Natural killer cell (primary cell): Measurements from ENCODE around the gene PTPRR. TPM values are rescaled to one million over a fixed set of nuclear protein-coding genes. Genes with fewer than 3 reads are reported as not detected.

Experiments
- ATAC-seq, 3 donors: fragments of 150-1000 bp in 2 of 3; fragments of 200-7000 bp in 1 of 3; cut with Tn5 transposase; 1 replicate in 1 of 3; 2 replicates in 2 of 3; pipeline ENCODE4 v1.10.0; 2021; ENCODE audit warnings: mild to moderate bottlenecking in 2 of 3, moderate library complexity in 2 of 3
- DNase-seq, 2 donors: peaks; one replicate each; pipeline versions ENCODE4 v3.0.0 to v3.0.0-alpha.2; 2013 to 2021; ENCODE audit warnings: mixed read lengths in 1 of 2
- H3K27ac ChIP-seq: one replicate; pipeline ENCODE4 v1.5.1; 2013; ENCODE audit warnings: mild to moderate bottlenecking, low read length
- H3K27me3 ChIP-seq: one replicate; pipeline ENCODE4 v1.6.1; 2013; ENCODE audit warnings: low read length; ENCODE audit not compliant: control insufficient read depth, insufficient read depth
- H3K36me3 ChIP-seq: one replicate; pipeline ENCODE4 v1.6.1; 2013; ENCODE audit warnings: low read length; ENCODE audit not compliant: control insufficient read depth, insufficient read depth
- H3K4me1 ChIP-seq: one replicate; pipeline ENCODE4 v1.6.1; 2013; ENCODE audit warnings: low read length; ENCODE audit not compliant: control insufficient read depth, insufficient read depth
- H3K4me3 ChIP-seq: one replicate; pipeline ENCODE4 v1.5.1; 2013; ENCODE audit warnings: low read length
- H3K9me3 ChIP-seq: one replicate; pipeline ENCODE4 v1.6.1; 2013; ENCODE audit warnings: low read length; ENCODE audit not compliant: control insufficient read depth, insufficient read depth
- H3K27ac Mint-ChIP-seq, 2 donors: one replicate each; pipeline ENCODE4 v1.8.0; 2022; ENCODE audit warnings: mild to moderate bottlenecking in 2 of 2, mixed read lengths in 2 of 2, moderate library complexity in 1 of 2
- H3K27me3 Mint-ChIP-seq, 2 donors: one replicate each; pipeline ENCODE4 v1.8.0; 2022; ENCODE audit warnings: low read depth in 2 of 2, mixed read lengths in 2 of 2
- H3K36me3 Mint-ChIP-seq: one replicate; pipeline ENCODE4 v1.8.0; 2022; ENCODE audit warnings: mixed read lengths
- H3K4me1 Mint-ChIP-seq, 2 donors: one replicate each; pipeline ENCODE4 v1.8.0; 2022; ENCODE audit warnings: mixed read lengths in 2 of 2
- H3K4me3 Mint-ChIP-seq: one replicate; pipeline ENCODE4 v1.8.0; 2022; ENCODE audit warnings: mild to moderate bottlenecking, moderate library complexity, mixed read lengths
- H3K9me3 Mint-ChIP-seq, 2 donors: one replicate each; pipeline ENCODE4 v1.8.0; 2022; ENCODE audit warnings: mixed read lengths in 2 of 2
- WGBS: methylation state at CpG from one replicate; pipeline ENCODE4 v1.1.7; 2013; ENCODE audit warnings: missing lambda C conversion rate; ENCODE audit not compliant: insufficient coverage; 5-methylcytosine and 5-hydroxymethylcytosine counted together
- intact Hi-C: fragments of 100-400 bp; cut with micrococcal nuclease; formaldehyde crosslinking; loops from one replicate; pipeline ENCODE4 v1.14.2; 2022
- total RNA-seq, 4 donors: library from RNA; stranded (reverse); fragments of 120-200 nt in 1 of 4; gene quantifications; one replicate each; pipeline versions ENCODE4 v1.2.3 to v1.2.4, GENCODE V29; 2013 to 2022
- TF ChIP-seq, protein P1 (sequence below): fragments of 200-600 bp; IDR thresholded peaks from one replicate; pipeline ENCODE4 v1.8.0; 2022; ENCODE audit warnings: antibody characterized with exemption

Gene PTPRR
- total RNA-seq, 3 donors from 2014 or later (not counting 1 experiment from before 2014, with no cell fraction given) = 0.91 to 1.3 TPM; not detected in 1

DNA sequence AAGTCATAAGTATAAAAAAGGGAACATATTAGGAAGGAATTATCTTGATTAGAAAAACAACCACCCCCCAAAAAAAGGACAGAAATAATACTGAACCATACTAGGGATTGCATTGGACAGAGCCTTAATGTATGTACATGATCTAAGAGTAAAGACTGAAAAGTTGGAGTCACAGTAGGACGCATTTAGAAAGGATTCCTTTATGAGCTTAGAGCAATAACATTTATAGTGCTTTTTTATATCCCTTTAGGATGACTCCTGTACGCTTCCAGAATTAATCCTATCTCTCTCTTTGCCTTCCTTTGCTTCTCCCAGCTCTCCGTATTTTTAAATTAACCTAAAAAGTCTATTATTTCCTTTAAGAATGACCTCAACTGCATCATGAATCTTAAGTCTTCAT lies 75.3 kb downstream of the PTPRR start:
- H3K27ac Mint-ChIP-seq = no peak overlapping the region
- Histone ChIP-seq H3K36me3 (no peaks in the 10 kb centered on the region), H3K9me3 (no peaks in the 10 kb centered on the region), H3K4me1 (no peaks in the 10 kb centered on the region), H3K27ac (no peak overlapping the region), H3K4me3 (no peak overlapping the region), H3K27me3 (no peaks in the 10 kb centered on the region)
- H3K36me3 Mint-ChIP-seq = no peaks in the 10 kb centered on the region
- H3K27me3 Mint-ChIP-seq = no peaks in the 10 kb centered on the region
- no peak overlapping the region for H3K4me3 Mint-ChIP-seq
- peaks cover 0 to 2% of the 10 kb centered on the region in 2 donors for H3K9me3 Mint-ChIP-seq
- intact Hi-C loops = no loop called here
- WGBS = 89% methylated on average over 3 of the region's 3 CpGs
- no peaks in the 10 kb centered on the region for H3K4me1 Mint-ChIP-seq
- ATAC-seq = no peak
- TF ChIP-seq, protein P1, sequence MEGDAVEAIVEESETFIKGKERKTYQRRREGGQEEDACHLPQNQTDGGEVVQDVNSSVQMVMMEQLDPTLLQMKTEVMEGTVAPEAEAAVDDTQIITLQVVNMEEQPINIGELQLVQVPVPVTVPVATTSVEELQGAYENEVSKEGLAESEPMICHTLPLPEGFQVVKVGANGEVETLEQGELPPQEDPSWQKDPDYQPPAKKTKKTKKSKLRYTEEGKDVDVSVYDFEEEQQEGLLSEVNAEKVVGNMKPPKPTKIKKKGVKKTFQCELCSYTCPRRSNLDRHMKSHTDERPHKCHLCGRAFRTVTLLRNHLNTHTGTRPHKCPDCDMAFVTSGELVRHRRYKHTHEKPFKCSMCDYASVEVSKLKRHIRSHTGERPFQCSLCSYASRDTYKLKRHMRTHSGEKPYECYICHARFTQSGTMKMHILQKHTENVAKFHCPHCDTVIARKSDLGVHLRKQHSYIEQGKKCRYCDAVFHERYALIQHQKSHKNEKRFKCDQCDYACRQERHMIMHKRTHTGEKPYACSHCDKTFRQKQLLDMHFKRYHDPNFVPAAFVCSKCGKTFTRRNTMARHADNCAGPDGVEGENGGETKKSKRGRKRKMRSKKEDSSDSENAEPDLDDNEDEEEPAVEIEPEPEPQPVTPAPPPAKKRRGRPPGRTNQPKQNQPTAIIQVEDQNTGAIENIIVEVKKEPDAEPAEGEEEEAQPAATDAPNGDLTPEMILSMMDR = no peak
- DNase-seq = no peak

DNA sequence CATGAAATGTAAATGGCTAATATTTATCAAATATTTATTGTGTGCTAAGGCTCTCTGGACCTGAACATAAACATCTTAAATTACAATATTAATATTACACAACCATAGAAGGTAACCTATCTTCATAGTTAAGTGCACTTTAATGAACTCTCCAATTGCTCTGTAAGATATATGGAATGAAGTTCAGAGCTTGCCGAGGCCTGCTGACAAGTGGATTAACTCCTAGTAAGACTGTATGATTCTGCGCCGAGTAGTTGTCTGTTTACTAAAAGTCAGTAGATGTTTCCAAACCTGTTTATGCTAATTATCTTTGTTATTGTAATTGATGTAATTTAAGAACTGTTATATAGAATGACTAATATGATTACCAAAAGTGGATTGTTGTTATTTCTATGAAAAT lies 77.2 kb downstream of the PTPRR start:
- Histone ChIP-seq H3K4me1 (no peaks in the 10 kb centered on the region), H3K36me3 (no peaks in the 10 kb centered on the region), H3K9me3 (no peaks in the 10 kb centered on the region), H3K4me3 (no peak overlapping the region), H3K27ac (no peak overlapping the region), H3K27me3 (no peaks in the 10 kb centered on the region)
- ATAC-seq (no peak), DNase-seq (no peak)
- Mint-ChIP-seq H3K27ac (no peak overlapping the region), H3K4me1 (no peaks in the 10 kb centered on the region), H3K36me3 (no peaks in the 10 kb centered on the region), H3K4me3 (no peak overlapping the region), H3K27me3 (no peaks in the 10 kb centered on the region), H3K9me3 (peaks cover 0 to 3% of the 10 kb centered on the region in 2 donors)
- TF ChIP-seq, protein P1 = no peak
- 94% methylated on average over 3 of the region's 3 CpGs for WGBS
- intact Hi-C loops = no loop called here

DNA sequence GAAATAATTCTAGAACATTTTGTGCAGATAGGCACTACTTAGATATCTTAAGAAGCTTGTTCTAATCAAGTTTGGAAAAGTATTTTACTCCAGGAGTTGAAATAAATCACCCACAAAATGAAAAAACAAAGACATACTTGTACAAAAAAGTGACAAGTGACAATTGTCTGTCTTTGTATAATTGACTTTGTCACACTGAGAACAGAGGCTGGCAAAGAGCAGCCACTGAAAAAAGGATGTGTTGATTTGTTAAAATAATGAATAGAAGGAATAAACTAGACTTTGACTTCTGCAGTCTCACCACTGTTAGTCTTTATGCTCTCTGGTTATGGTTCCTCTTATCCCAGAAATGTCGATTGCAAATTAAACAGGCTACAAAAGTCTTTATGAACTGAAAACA lies 77.6 kb downstream of the PTPRR start:
- no peaks in the 10 kb centered on the region for H3K27me3 ChIP-seq
- DNase-seq (no peak), ATAC-seq (no peak)
- Mint-ChIP-seq H3K4me1 (no peaks in the 10 kb centered on the region), H3K9me3 (peaks cover 0 to 3% of the 10 kb centered on the region in 2 donors), H3K27ac (no peak overlapping the region), H3K27me3 (no peaks in the 10 kb centered on the region), H3K4me3 (no peak overlapping the region), H3K36me3 (no peaks in the 10 kb centered on the region)
- TF ChIP-seq, protein P1 = no peak
- H3K4me3 ChIP-seq = no peak overlapping the region
- no peaks in the 10 kb centered on the region for H3K36me3 ChIP-seq
- no peaks in the 10 kb centered on the region for H3K9me3 ChIP-seq
- no CpG with 5 or more reads among the region's 1 CpG for WGBS
- intact Hi-C loops = no loop called here
- no peak overlapping the region for H3K27ac ChIP-seq
- no peaks in the 10 kb centered on the region for H3K4me1 ChIP-seq

DNA sequence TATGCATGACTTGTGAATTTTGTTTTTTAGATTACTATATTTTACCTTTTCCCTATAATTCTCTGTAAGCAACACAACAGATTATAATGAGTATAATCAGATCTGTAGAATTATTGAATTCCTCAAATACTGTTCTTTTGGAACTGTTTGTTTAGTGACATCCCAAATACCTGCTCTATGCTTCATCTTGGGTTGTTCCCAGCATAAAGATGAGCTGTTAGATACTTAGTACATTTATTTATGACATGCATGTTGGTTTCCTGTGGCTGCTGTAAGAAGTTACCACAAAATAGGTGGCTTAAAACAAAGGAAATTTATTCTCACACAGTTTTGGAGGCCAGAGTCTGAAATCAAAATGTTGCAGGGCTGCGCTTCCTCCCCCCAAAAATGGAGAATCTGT lies 78.4 kb downstream of the PTPRR start:
- intact Hi-C loops = no loop called here
- H3K9me3 Mint-ChIP-seq = peaks cover 0 to 3% of the 10 kb centered on the region in 2 donors
- H3K36me3 ChIP-seq = no peaks in the 10 kb centered on the region
- no peak overlapping the region for H3K27ac ChIP-seq
- no peaks in the 10 kb centered on the region for H3K4me1 Mint-ChIP-seq
- no peaks in the 10 kb centered on the region for H3K9me3 ChIP-seq
- DNase-seq = no peak
- H3K27me3 ChIP-seq = no peaks in the 10 kb centered on the region
- H3K4me3 ChIP-seq = no peak overlapping the region
- no peak overlapping the region for H3K27ac Mint-ChIP-seq
- H3K36me3 Mint-ChIP-seq = no peaks in the 10 kb centered on the region
- 95% methylated on average over 1 of the region's 1 CpG for WGBS
- ATAC-seq = no peak
- no peaks in the 10 kb centered on the region for H3K4me1 ChIP-seq
- no peak overlapping the region for H3K4me3 Mint-ChIP-seq
- TF ChIP-seq, protein P1 = no peak
- no peaks in the 10 kb centered on the region for H3K27me3 Mint-ChIP-seq
